A549 (cell line): Measurements from ENCODE around the gene PTPRN2.

Experiments used
- BHLHE40 ChIP-seq: IDR thresholded peaks from 2 replicates; pipeline ENCODE4 v1.6.1; 2012; ENCODE audit warnings: low read depth, low read length, inconsistent platforms
- CEBPB ChIP-seq, 2 experiments: fragments of >200 bp in 1 of 2; sonication (Bioruptor Twin) in 1 of 2; formaldehyde crosslinking in 1 of 2; IDR thresholded peaks; 2 replicates each; pipeline ENCODE4 v1.6.1; 2012 to 2016
- CHD4 ChIP-seq: fragments of 200-600 bp; sonication (generic); IDR thresholded peaks from 2 replicates; pipeline ENCODE4 v1.6.1; 2016; ENCODE audit warnings: antibody characterized with exemption, mild to moderate bottlenecking, borderline replicate concordance
- EP300 ChIP-seq, 2 experiments: fragments of >200 bp; sonication (Bioruptor Twin); formaldehyde crosslinking; IDR thresholded peaks; 2 replicates in 1 of 2; 3 replicates in 1 of 2; pipeline ENCODE4 v1.6.1; 2016 to 2017
- NR3C1 ChIP-seq: fragments of >200 bp; sonication (Bioruptor Twin); formaldehyde crosslinking; IDR thresholded peaks from 3 replicates; pipeline ENCODE4 v1.6.1; 2017
- PHF8 ChIP-seq: fragments of 200-600 bp; sonication (generic); IDR thresholded peaks from 2 replicates; pipeline ENCODE4 v1.6.1; 2016; ENCODE audit warnings: low read depth, mild to moderate bottlenecking, antibody characterized with exemption, moderate library complexity, borderline replicate concordance
- POLR2A ChIP-seq: IDR thresholded peaks from 2 replicates; pipeline ENCODE4 v1.6.1; 2012; ENCODE audit warnings: mild to moderate bottlenecking, low read length
- RAD21 ChIP-seq, 2 experiments: fragments of >200 bp in 1 of 2; sonication (Bioruptor Twin) in 1 of 2; formaldehyde crosslinking in 1 of 2; IDR thresholded peaks in 1 of 2; conservative IDR thresholded peaks in 1 of 2; 2 replicates in 1 of 2; 3 replicates in 1 of 2; pipeline ENCODE4 v1.6.1; 2012 to 2018; ENCODE audit warnings: inconsistent platforms in 1 of 2
- RFX5 ChIP-seq: fragments of 450-650 bp; IDR thresholded peaks from 2 replicates; pipeline ENCODE4 v1.7.1; 2014; ENCODE audit warnings: antibody characterized with exemption, mild to moderate bottlenecking, moderate library complexity
- ZNF302 ChIP-seq: fragments of 250-450 bp; sonication (Bioruptor Pico); IDR thresholded peaks from 2 replicates; pipeline ENCODE4 v1.9.0; 2021; ENCODE audit warnings: inconsistent platforms, mild to moderate bottlenecking, moderate library complexity
- TF ChIP-seq, protein P1 (sequence below): fragments of 450-650 bp; IDR thresholded peaks from 2 replicates; pipeline ENCODE4 v1.6.1; 2014; ENCODE audit warnings: antibody characterized with exemption
- TF ChIP-seq, protein P2 (sequence below): fragments of >200 bp; sonication (Bioruptor Twin); formaldehyde crosslinking; IDR thresholded peaks from 3 replicates; pipeline ENCODE4 v1.5.1; 2016
- TF ChIP-seq, protein P3 (sequence below): IDR thresholded peaks from 2 replicates; pipeline ENCODE4 v1.6.1; 2012

DNA sequence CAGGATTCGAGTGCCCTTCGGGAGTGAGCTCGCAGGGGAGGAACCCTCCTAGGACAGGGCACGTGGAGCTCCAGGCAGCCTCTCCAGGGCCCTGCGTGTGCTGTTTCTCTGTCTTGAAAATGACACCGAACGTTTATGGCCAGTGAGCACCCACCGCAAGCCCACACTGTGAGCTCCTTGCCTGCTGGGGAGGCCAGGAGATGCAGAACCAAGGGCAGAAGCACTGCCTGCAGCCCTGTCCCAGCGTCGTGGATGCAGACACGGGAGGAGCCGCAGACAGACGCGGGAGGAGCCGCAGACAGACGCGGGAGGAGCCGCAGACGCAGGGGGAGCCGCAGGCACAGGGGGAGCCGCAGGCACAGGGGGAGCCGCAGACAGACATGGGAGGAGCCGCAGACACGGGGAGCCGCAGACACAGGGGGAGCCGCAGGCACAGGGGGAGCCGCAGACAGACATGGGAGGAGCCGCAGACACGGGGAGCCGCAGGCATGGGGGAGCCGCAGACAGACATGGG lies 314.4 kb downstream of the PTPRN2 start:
- no peak for TF ChIP-seq NR3C1
- TF ChIP-seq, protein P1, sequence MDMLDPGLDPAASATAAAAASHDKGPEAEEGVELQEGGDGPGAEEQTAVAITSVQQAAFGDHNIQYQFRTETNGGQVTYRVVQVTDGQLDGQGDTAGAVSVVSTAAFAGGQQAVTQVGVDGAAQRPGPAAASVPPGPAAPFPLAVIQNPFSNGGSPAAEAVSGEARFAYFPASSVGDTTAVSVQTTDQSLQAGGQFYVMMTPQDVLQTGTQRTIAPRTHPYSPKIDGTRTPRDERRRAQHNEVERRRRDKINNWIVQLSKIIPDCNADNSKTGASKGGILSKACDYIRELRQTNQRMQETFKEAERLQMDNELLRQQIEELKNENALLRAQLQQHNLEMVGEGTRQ, result no peak
- no peak for TF ChIP-seq RFX5
- TF ChIP-seq, protein P2, sequence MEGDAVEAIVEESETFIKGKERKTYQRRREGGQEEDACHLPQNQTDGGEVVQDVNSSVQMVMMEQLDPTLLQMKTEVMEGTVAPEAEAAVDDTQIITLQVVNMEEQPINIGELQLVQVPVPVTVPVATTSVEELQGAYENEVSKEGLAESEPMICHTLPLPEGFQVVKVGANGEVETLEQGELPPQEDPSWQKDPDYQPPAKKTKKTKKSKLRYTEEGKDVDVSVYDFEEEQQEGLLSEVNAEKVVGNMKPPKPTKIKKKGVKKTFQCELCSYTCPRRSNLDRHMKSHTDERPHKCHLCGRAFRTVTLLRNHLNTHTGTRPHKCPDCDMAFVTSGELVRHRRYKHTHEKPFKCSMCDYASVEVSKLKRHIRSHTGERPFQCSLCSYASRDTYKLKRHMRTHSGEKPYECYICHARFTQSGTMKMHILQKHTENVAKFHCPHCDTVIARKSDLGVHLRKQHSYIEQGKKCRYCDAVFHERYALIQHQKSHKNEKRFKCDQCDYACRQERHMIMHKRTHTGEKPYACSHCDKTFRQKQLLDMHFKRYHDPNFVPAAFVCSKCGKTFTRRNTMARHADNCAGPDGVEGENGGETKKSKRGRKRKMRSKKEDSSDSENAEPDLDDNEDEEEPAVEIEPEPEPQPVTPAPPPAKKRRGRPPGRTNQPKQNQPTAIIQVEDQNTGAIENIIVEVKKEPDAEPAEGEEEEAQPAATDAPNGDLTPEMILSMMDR, result no peak
- no peak for TF ChIP-seq ZNF302 (CRISPR knock-in tag)
- TF ChIP-seq, protein P3, sequence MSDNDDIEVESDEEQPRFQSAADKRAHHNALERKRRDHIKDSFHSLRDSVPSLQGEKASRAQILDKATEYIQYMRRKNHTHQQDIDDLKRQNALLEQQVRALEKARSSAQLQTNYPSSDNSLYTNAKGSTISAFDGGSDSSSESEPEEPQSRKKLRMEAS, result no peak
- no peak for TF ChIP-seq BHLHE40
- no peak for TF ChIP-seq CHD4
- TF ChIP-seq RAD21 (conservative IDR thresholded peaks at IDR 0.05 in 1 of 2, IDR thresholded peaks at IDR 0.05 in 1 of 2), result no peak
- TF ChIP-seq CEBPB (IDR thresholded peaks at IDR 0.05), result no peak
- no peak for TF ChIP-seq PHF8
- TF ChIP-seq EP300 (IDR thresholded peaks at IDR 0.05), result no peak
- no peak for TF ChIP-seq POLR2A
